Astrocyte of the spinal cord (primary cell): ENCODE results near the gene LUC7L.

ENCODE experiments used
- DNase-seq: peaks from one replicate; pipeline ENCODE4 v3.0.0; 2011; ENCODE audit warnings: low read depth, low spot score
- H3K4me3 ChIP-seq: 2 replicates; pipeline ENCODE4 v1.5.1; 2011; ENCODE audit warnings: low read depth, mild to moderate bottlenecking, low read length, moderate library complexity
- CTCF ChIP-seq: IDR thresholded peaks from 2 replicates; pipeline ENCODE4 v1.5.1; 2012; ENCODE audit warnings: low read depth, mild to moderate bottlenecking, low read length, inconsistent platforms
- in situ Hi-C: cut with HindIII; loops from 2 replicates; pipeline ENCODE4 v1.10.0; 2017; ENCODE audit warnings: low sequenced_read_pairs

The LUC7L gene

GRCh38 chr16:200388-200787 is 28.9 kb downstream of the LUC7L start:
- no peak for TF ChIP-seq CTCF
- DNase-seq = peak; percentile 24
- no peak overlapping the region for H3K4me3 ChIP-seq
- in situ Hi-C loops = no loop called here

GRCh38 chr16:194516-194915 is 34.7 kb downstream of the LUC7L start:
- DNase-seq = peak; percentile 19
- in situ Hi-C loops = no loop called here
- H3K4me3 ChIP-seq = no peak overlapping the region
- TF ChIP-seq CTCF = no peak

- H3K4me3 ChIP-seq = no peak overlapping the region
- no peak for DNase-seq
- no peak for TF ChIP-seq CTCF
- in situ Hi-C loops = no loop called here
These were observed 35.8 kb downstream of the LUC7L start for GRCh38 chr16:193441-193840.

GRCh38 chr16:192686-193085 is 36.6 kb downstream of the LUC7L start:
- no peak for TF ChIP-seq CTCF
- in situ Hi-C loops = no loop called here

GRCh38 chr16:191831-192230 is 37.4 kb downstream of the LUC7L start:
- no peak overlapping the region for H3K4me3 ChIP-seq
- DNase-seq = no peak
- in situ Hi-C loops = no loop called here
- no peak for TF ChIP-seq CTCF

More at GRCh38 chr16:192686-193085, 36.6 kb downstream of the LUC7L start:
- DNase-seq = no peak
- no peak overlapping the region for H3K4me3 ChIP-seq

- no peak overlapping the region for H3K4me3 ChIP-seq
- TF ChIP-seq CTCF = no peak
- DNase-seq = no peak
- in situ Hi-C loops = no loop called here
These were observed 39.6 kb downstream of the LUC7L start for GRCh38 chr16:189604-190186.

GRCh38 chr16:188674-189073 is 40.6 kb downstream of the LUC7L start:
- no peak overlapping the region for H3K4me3 ChIP-seq
- in situ Hi-C loops = no loop called here
- peak; percentile 3 for TF ChIP-seq CTCF
- DNase-seq = no peak
